C4-2B (cell line): ENCODE data around the gene TSPAN14.

ENCODE experiments used
- ZFX ChIP-seq: fragments of 450-650 bp; IDR thresholded peaks from 2 replicates; pipeline ENCODE4 v1.6.1; 2017
- TF ChIP-seq, protein P1 (sequence below): fragments of 450-650 bp; conservative IDR thresholded peaks from 2 replicates; pipeline ENCODE4 v1.5.1; 2017; ENCODE audit warnings: mild to moderate bottlenecking

- TF ChIP-seq, protein P1, sequence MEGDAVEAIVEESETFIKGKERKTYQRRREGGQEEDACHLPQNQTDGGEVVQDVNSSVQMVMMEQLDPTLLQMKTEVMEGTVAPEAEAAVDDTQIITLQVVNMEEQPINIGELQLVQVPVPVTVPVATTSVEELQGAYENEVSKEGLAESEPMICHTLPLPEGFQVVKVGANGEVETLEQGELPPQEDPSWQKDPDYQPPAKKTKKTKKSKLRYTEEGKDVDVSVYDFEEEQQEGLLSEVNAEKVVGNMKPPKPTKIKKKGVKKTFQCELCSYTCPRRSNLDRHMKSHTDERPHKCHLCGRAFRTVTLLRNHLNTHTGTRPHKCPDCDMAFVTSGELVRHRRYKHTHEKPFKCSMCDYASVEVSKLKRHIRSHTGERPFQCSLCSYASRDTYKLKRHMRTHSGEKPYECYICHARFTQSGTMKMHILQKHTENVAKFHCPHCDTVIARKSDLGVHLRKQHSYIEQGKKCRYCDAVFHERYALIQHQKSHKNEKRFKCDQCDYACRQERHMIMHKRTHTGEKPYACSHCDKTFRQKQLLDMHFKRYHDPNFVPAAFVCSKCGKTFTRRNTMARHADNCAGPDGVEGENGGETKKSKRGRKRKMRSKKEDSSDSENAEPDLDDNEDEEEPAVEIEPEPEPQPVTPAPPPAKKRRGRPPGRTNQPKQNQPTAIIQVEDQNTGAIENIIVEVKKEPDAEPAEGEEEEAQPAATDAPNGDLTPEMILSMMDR, result no peak
- no peak for TF ChIP-seq ZFX
Observed at GRCh38 chr10:80414142-80414895, 39.8 kb upstream of the TSPAN14 start.
